GM18870 (cell line): ENCODE results near the gene TLL2.

Source experiments
- ATAC-seq: cut with Tn5 transposase; IDR thresholded peaks from one replicate; pipeline ENCODE4 v1.9.1; 2021; ENCODE audit warnings: moderate library complexity; ENCODE audit not compliant: unreplicated experiment

Gene TLL2

DNA sequence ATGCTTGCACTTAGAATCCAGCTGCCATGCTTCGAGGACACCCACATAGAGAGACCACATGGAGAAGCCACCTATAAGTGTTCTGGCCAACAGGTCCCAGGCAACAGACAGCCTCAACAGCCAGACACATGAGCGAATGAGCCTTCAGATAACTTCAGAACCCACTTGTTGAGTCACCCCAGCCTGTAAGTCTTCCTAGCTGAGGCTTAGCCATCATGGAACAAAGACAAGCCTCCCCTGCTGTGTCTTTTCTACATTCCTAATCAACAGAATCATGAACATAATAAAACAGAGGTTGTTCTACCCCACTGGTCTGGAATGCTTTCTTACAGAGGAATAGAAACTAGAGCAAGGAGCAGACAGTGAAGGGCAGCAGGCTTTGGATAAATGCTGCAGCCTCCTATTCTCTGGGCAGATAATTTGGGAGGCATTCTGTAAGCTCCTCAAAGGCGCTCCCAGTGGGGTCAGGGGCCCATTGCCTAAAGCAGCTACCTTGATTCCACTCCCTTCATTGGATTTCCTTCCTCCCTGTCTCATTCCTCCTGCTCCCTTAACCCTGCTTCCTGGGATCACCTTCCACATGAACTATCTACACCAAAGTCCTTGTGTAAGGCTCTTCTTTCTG is 4.6 kb downstream of the TLL2 start:
- no peak for ATAC-seq

DNA sequence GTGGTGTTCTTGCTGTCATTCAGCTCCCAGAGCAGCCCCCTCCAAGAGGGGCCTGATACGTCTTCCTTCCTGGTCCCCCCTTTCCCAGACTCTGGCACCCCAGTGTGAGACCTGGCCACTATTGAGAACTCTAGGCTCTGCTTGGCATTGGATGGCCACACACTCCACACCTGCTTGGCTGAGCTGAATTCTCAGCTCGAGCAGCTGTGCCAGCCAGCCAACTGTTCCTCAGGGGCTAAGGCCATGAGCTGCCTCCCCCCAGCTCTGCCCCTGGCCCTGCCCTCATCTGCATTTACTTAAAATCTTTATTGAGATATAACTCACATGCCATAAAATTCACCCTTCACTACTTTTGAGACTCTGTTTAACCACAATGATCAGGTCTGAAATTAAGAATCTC is 6.7 kb downstream of the TLL2 start:
- ATAC-seq = no peak

DNA sequence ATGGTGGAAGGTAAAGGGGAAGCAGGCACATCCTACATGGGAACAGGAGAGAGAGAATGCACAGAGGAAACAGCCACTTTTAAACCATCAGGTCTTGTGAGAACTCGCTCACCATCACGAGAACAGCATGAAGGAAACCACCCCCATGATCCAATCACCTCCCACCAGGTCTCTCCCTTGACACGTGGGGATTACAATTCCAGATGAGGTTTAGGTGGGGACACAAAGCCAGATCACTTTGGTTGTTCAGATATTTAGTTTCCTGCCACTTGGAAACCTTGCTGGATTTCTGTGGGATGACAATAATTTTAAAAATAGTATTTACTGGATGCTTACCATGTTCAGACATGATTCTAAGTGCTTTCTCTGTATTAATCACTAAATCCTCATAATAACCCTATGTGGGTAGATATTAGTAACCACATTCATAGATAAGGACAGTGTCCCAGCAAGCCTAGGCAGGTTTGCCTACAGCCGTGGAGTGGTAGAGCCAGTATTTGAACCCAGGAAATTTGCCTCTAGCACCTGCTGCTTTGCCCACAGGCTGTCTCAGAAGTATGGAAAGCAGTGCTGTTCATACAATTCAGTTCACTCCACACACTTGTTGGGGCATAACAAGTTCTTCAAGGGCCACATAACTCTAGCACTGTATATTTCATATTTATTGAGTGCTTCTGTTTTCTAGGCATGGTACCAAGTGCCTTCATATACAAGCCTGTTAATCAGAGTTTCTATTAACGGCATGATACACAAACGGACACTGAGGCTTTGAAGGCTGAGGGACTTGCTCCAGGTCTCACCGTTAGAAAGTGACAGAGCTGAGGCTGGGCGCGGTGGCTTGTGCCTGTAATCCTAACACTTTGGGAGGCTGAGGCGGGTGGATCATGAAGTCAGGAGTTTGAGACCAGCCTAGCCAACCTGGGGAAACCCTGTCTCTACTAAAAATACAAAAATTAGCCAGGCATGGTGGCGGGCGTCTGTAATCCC is 8.3 kb downstream of the TLL2 start:
- ATAC-seq = no peak

DNA sequence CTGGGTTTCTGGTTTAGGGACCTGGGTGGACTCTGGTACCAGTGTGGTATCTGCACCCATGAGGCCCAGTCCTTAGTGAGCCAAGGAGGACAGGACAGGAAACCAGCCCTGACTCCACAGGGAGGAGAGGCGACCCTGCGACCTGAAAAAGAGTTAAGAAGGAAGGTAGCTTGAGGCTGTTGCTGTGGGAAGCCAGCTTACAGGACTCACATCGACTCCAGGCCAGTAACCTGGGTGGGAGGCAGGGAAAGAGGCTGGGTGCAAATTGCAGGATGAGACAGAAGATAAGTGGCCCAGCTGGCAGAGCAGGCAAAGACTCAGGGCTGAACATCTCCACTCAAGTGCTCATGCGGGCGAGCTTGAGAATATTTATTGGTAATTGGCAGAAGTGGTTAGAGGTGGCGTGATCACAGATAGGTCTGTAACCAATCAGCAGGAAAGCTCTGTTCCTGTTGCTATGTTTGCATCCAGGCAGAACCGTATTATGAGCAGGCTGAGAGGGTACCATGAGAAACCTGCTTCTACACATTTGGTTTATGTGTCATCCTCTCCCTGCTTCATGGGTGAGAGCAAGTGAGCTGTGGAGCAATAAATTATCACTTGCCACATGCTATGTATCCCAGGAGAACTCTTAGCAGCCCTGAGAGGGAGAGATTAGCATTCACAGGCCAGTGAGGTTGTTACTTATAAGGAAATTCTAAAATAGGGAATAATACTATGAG is 11.0 kb downstream of the TLL2 start:
- ATAC-seq = no peak

GRCh38 chr10:96501985-96502384 is 11.7 kb downstream of the TLL2 start:
- ATAC-seq = no peak

DNA sequence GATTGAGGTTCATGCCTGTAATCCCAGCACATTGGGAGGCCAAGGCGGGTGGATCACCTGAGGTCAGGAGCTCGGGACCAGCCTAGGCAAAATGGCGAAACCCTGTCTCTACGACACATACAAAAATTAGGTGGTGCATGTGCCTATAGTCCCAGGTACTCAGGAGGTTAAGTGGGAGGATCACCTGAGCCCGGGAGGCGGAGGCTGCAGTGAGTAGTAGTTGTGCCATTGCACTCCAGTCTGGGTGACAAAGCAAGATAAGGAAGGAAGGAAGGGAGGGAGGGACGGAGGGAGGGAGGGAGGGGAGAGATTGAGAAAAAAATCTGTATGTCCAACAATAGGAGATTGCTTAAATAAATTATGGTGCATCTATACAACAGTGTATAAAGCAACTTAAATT is 13.2 kb downstream of the TLL2 start:
- no peak for ATAC-seq

DNA sequence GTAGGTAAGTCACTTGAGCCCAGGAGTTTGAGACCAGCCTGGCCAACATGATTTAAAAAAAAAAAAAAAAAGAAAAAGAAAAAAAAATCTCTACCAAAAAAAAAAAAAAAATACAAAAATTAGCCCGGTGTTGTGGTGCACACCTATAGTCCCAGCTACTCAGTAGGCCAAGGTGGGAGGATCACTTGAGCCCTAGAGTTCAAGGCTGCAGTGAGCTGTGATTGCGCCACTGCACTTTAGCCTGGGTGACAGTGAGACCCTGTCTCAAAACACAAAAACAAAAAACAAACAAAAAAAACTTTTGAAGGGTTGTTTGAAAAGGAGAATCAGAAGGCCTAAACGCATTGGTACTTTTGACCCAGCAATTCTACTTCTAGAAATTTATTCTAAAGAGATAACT is 13.7 kb downstream of the TLL2 start:
- ATAC-seq = no peak

- no peak for ATAC-seq
These were observed 16.3 kb downstream of the TLL2 start for GRCh38 chr10:96497391-96497790.

DNA sequence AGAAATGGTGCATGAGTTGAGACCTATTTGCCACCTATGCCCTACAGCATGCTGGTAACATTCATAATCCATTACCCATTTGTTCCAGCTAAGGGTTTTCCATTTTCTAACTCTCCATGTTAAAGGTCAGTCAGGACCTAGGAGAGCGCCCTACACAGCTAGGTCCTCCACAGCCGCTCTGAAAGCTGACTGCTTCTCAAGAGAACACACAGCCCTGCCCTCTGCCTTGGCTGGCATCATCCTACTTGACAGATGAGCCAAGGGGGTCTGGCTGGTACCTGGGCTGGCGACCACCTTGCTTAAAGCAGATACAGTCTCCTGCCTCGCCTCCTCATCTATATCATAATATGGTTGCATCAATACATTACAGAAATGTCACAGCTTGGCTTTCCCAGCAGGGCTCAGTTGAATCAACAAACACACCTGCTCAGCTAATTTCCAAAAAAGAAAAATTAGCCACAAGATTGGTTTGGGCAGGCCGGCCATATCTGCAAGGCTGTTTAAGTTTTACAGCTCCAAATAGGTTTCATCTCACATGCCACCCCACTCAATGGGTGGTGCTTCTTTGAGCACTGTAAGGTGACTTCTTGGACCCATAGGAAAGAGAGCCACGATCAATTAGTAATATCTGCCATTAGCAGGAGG is 17.3 kb downstream of the TLL2 start:
- ATAC-seq = no peak

DNA sequence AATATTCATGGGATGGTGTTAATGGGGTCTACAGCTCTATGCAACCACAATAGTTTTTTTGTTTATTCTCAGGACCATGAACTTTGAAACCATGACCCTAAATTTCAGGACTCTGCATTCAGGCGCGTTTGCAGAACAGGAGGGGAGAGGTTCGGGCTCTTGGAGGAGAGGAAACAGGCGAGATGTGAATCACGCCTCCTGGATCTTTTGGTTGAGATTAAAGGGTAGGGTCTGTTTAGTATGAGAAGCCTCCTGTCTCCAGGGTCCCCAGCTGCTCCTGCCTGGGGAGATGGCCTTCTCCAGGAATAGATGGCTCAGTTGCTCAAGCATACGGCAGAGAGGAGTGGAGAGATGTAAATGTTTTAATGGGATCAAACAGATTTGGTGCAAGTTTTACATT is 18.2 kb downstream of the TLL2 start:
- no peak for ATAC-seq

DNA sequence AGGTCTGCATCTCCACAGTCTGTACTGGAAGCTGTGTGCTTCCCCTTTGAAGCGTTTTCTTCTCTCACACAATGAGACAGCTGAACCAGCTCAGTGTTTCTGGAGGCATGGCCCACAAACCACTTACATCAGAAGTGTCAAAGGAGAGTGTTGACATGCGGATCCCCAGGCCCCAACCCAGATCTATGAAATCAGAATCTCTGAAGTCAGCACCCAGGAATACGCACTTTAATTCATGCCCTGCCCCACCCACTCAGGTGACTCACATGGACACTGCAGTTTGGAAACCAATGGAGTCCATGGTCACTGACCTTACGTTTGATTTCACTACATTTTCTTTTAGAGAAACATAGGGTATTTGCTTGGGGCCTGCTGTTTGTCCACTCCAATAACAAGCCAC is 19.0 kb downstream of the TLL2 start:
- ATAC-seq = no peak

- no peak for ATAC-seq
These were observed 19.7 kb downstream of the TLL2 start for GRCh38 chr10:96493871-96494525.

- ATAC-seq = no peak
These were observed 20.5 kb downstream of the TLL2 start for GRCh38 chr10:96493254-96493653.

DNA sequence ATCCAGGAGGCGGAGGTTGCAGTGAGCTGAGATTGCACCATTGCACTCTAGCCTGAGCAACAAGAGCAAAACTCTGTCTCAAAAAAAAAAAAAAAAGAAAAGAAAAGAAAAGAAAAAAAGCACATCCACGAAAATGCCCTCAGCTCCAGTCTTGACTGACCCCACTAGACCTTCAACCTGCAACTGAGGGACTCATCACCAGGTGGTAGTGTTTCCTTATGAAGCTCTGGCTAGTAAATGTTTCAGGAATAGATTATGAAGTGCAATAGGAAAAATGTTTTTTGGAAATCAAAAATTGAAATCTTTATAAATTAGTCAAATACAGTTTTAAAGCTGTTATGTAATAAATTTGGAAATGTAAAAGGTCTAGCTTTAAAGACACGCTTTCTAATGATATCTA is 22.4 kb downstream of the TLL2 start:
- ATAC-seq = no peak

- ATAC-seq = no peak
These were observed 25.4 kb downstream of the TLL2 start for GRCh38 chr10:96488161-96488935.

- ATAC-seq = no peak
These were observed 30.7 kb downstream of the TLL2 start for GRCh38 chr10:96482815-96483588.

DNA sequence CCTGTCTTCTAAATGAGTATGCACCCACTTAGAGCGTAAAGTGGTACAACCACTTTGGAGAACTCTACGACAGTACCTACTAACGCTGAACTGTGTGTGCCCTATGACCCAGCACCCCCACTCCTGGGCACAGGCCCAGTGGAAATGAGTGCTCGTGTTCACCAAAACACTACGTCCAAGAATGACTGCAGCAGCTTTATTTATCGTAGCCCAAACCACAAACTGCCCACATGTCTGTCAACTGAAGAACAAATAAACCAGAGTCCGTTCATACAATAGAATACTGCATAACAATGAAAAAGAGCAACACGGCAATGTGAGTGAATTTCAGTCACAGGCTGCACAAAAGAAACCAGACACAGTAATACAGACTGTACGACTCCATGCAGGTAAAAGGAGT is 35.4 kb downstream of the TLL2 start:
- no peak for ATAC-seq

DNA sequence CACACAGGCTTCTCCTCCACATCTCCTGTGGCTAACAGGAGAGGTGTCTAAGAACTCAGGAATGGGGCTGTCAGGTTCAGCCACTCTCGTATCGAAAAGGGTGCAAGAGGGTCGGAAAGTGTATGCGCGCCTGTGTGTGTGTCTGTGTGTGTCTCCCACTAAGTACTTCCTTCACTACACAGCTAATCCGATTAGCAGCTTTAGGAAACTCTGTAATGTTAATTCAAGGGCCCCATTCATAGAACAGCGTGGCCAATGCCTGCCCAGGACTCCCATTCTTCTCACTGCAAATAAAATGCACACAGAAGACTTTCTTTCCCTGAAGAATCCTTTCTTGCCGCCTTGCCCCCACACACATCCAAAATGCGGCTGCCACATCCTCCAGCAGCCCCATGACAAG is 39.9 kb downstream of the TLL2 start:
- ATAC-seq = no peak

DNA sequence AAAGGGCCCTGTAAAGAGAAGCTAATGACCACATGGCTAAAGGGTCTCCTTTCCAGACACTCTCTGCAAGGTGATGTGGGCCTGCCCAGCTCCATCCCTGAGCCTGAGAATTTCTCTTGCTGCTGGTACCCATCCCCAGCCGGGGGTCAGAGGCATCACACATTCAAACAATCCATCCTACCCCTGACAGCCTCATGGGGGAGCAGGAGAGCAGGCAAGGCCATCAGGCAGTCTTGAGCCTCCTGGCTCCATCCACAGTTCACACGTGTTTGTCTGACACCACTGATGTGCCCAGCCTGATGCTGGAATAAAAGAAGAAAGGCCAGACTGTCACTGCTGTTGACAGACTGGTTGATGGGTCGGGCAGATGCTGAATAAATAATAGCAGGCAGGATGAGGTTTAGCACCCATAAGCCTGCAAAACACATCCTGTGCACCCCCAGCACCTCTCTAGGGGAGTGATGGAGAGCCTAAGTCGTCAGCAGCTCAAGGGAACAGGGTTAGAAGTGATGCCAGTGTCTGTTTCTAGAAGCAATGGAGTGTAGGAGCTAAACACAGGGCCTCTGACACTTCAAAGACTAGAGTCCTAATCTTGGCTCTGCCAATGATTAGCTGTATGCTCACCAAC is 43.5 kb downstream of the TLL2 start:
- no peak for ATAC-seq
